Activated CD4-positive, CD25-positive, alpha-beta regulatory T cell (primary cell): ENCODE data around the gene MYO1D.
"Not testable (repeated sequence)": the region's sequence is repeated elsewhere in the genome, so short reads cannot be mapped to it uniquely, and the experiment has no call there.

Source experiments
- DNase-seq, 4 experiments: peaks; one replicate each; lab custom pipeline; 2025; lab: John Stamatoyannopoulos, UW

Gene MYO1D

DNA sequence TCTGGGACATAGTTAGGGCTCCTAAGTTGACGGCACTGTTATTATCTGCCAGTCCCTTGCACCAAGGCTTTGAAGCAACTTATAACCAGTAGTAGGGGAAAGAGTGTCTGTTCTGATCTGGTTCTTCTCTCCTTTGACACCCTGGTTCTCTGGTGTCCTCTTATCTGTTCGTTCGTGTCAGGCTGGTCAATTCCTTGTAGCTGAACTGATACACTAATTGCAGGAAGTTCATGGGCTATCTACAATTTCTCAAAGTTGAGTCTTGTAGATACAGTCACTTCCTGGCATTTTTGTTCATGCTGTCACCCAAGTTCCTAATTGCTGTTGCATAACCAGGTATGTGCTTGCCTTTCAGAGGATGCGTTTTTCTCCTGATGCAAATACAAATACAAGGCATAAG lies 17.3 kb upstream of the MYO1D start:
- DNase-seq, result no peak

DNA sequence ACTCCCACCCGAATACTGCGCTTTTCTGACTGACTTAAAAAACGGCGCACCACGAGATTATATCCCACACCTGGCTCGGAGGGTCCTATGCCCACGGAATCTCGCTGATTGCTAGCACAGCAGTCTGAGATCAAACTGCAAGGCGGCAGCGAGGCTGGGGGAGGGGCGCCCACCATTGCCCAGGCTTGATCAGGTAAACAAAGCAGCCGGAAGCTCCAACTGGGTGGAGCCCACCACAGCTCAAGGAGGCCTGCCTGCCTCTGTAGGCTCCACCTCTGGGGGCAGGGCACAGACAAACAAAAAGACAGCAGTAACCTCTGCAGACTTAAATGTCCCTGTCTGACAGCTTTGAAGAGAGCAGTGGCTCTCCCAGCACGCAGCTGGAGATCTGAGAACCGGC lies 10.5 kb upstream of the MYO1D start:
- not testable (repeated sequence) for DNase-seq

DNA sequence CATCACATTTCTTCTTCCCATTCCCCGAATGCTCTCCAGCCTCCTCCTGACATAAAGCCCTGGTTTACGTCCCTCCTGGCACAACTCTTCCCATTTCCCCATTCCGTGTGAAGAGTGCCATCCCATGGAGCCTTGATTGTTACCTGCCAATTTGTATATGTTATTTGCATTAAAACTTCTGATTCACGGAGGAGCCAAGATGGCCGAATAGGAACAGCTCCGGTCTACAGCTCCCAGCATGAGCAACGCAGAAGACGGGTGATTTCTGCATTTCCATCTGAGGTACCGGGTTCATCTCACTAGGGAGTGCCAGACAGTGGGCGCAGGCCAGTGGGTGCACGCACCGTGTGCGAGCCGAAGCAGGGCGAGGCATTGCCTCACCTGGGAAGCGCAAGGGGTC lies 10.0 kb upstream of the MYO1D start:
- DNase-seq, result not testable (repeated sequence)

DNA sequence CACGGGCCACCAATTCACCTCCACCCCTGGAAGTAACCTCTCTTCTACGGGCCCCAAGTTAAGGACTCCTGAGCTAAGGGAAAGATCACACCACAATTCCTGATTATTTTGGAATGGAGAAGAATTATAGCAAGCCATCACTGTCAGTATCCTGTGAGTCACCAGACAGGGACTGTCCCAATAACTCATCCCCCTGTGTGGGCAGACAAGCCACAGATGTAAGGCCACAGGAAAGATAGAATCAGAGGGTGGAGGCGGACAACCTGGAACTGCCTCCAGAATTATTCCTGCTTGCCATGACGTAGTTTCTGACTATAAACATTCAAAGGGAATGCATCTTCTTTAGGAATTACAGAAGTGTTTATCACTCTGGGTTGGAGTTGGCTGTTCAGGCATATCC lies 5.8 kb upstream of the MYO1D start:
- DNase-seq, result no peak

DNA sequence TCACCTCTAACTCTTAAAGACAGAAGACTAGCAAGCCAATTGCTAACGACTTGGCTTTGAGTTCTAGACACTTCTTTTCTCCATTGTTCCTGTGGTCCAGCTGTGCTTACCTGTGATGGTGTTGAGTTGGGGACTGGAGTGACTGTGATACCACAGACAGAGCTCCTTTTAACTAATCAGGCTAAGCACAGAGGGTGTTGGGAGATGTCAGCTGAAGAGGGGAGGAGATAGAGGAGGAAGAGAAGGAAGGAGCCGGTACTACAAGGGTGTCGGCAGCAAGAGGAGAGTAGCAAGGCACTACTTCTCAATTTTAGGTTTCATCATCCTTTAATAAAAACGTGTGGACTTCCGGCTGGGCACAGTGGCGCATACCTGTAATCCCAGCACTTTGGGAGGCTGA lies 5.1 kb upstream of the MYO1D start:
- DNase-seq, result no peak

DNA sequence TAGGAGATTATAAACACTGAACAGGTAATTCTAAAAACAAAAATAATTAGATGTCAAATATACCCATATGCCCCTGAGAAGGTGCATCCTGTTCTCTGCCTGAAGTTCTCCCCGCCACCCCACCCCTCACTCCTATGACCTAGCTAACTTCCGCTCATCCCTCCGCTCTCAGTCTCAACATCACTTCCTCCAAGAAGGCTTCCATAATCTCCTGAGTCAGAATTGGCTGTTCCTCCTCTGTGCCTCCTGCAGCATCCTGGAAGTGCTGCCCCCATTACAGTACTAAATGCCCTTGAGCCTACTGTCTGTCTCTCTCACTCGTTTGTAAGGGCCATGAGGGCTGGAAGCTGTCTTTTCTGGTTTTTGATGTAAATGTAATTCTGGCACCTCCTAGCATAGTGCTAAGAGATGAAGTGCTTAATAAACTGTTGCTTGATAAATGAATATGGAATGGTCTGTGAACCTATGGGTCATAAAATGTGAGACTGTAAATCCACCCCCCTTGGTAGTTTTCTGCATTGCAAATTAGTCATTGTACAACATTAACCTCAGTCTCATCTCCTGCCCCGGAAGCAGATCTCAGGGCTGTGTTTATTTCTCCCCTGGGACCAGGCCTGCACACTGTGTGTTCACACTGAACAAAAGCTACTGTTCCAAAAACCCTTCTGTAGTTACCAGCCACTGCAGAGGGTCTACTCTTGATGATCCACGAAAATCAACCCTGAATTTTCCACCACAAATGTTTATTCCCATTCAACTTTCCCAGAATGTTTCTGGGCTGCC lies 3.9 kb upstream of the MYO1D start:
- DNase-seq, result no peak

DNA sequence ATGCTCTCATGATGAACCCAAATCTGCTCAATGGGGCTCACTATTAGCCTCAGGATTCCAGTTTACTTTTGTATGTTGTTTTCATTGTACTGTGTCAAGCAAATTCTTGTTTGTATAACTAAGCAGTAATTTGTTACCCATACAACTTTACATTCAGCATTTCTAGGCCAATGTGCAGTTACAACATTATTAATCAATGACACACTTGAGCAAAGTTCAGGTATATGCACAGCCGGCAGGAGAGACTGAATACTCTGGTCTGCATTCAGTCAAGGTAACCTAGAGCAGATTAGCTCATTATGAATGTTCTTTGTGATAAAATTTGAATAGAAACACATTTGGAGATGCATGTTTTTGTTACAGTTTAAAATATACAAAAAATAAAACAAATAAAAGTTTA lies 2.2 kb upstream of the MYO1D start:
- DNase-seq, result no peak

DNA sequence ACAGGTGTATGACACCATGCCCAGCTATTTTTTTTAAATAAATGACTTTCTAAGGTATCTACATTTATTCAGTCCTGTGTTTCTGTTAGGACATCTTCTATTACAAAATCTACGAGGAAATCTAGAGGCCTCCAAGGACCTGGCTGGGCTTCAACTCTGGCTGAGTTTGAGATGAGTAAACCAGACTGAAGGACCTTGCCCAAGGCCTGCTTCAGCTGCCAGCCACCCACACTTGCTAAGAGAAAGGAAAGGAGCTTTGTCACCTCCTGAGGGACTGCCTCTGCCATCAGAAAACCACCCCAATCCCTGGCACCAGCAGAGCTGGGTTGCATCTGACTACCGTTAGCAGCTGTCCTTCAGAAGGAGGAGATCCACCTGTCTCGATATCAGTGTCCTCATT lies 1.3 kb upstream of the MYO1D start:
- DNase-seq, result no peak

DNA sequence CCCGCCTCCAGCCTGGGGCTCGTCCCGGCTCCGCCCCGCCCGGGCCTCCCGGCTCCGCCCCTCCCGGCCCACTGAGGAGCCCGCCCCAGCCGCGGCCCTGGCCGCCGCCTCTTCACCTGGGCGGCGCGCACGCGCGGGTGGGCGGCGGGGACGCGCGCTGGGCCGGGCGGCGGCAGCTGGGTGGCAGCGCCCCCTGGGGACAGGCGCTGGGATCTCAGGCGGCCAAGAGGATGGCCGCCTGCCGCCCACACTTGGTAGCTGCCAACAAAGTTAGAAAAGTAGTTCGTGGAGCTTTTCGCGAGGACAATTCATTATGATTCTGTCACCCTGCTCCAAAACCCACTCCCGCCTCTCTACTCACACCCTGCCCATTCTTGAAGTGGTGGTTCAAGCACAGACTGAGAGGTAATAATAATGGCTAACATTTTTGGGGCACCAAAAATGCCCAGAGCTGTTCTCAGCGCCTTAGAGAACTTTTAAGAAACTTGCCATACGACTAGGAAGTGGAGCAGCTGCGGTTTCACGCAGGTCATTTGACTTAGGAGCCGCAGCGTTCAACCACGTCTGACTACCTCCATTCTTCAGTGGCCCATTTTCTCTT lies 340 bp upstream of the MYO1D start:
- peak; percentile 78 to 93 (median 86) for DNase-seq

DNA sequence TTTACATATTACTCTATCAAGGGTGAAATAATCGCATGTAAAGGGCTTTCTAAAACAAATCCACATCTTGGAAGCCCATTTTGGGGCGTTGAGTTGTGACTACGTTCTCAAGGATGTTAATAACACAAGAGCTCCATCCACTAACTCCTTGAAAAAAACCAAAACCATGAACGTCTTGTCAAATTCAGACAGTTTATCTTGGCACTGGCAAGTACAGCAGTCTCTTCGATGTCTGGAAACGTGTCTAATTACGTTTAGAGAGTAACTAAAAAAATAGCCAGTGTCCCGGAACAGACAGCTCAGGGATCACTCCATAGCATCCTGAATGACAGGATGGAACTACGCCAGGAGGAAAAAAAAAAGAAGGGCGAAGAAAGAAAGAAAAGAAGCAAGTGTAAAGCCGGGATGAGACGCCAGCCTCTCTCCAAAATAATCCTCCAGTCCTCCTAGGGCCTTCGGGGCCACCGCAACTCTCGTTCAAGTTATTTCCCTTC lies 954 bp downstream of the MYO1D start:
- no peak for DNase-seq

DNA sequence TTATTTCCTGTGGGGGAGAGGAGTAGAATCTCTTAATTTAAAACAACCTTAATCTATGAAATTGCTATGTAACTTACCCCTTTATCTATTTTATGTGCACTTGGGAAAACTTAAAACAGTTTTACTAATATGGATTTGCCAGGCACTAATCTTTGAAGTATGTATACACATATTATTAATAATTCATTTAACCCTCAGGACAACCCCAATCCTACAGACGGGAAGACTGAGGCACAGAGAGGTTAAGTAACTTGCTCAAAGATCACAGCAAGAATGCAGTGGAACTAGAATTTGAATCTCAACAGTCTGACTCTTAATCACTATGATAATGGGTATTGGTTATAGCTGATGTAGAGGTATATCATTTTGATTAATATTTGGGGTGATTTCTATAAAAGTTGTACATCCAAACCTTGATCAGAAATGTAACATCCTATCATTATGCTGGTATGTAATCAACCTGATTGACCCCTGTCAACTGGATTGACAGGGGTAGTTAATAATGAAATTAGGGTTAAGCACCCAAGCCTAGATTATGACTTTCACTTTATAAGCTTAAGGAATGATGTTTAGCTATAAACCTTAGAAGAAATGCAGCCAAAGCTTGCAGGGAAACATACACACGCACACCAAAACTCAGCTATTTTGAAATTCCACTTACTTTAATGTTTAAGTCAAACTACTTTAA lies 1.6 kb downstream of the MYO1D start:
- no peak for DNase-seq

DNA sequence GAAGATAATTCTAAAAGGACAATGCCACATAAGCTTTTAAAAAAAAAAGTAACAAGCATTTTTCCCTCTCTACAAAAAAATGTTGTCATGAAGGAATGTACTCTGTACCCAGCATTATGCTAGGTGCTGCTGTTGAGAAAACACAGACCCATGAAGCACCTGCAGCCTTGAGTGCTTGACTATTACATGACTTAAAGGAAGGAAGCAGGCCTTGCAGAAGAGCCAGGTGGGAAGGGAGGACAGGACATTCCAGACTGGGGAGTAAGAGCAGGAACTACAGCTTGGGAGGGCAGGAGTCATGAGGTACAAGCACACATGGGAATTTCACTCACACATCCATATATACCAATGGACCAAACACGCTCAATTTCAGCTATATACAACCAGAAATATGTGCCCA lies 3.8 kb downstream of the MYO1D start:
- DNase-seq, result no peak

DNA sequence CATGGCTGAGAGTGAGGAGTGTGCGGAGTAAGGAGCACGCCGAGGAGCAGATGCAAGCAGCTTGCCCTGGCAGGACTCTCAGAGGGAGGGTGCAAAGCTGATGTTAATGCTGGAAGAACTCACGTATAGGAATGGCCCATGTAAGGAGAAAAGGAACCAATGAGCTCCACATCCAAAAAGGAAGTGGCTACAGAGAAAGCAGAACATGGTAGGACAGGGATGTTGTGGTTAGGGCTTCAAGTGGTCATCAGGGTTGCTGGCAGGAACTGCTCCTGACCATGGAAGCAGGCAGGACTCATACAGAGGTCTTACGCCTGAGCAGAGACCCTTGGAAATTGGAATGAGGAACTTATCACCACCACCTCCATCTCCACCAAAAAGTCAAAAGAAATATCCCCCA lies 5.2 kb downstream of the MYO1D start:
- no peak for DNase-seq

DNA sequence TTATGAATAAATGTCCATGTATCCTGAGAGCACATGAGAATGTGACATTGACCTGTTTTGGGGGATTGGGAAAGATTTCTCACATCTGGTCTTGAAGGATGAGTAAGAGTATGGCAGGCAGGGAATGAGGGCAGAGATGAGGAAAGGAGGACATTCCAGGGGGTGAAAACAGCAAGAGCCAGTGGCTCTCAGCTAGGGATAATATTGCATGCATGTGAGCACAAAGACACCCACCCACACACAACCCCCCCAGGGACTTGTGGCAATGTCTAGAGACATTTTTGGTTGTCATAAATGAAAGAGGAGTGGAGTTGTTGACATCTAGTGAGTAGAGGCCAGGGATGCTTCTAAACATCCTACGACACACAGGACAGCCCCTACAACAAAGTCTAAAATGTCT lies 6.0 kb downstream of the MYO1D start:
- DNase-seq, result no peak

DNA sequence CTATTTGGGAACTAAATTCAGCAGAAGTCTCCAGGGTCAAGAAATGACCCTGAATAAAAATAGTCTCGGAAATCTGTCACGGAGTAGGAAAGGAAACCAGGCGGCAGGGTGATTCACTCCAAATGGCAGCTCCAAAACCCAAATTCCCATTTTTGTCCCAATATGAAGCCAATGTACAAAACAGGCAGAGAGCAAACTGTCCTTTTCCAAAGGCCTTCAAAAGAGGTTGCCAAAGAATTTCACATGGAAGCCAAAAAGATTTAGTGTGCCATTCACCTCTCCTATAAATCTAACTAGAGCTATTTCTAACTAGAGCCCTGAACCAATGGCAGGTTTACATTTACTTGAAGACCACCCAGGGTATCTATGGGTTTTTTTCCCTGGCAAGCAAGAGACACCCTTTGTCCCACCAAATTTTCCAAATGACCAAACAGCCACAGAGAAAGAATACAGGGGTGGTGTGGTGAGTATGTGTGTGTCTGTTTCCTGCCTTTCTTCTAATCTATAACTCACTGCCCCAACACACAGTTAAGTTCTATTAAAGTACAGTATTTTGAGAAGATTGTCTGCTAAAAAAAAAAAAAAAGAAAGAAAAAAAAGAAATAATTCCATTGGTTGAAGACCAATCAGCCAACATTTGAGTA lies 6.8 kb downstream of the MYO1D start:
- DNase-seq, result no peak

DNA sequence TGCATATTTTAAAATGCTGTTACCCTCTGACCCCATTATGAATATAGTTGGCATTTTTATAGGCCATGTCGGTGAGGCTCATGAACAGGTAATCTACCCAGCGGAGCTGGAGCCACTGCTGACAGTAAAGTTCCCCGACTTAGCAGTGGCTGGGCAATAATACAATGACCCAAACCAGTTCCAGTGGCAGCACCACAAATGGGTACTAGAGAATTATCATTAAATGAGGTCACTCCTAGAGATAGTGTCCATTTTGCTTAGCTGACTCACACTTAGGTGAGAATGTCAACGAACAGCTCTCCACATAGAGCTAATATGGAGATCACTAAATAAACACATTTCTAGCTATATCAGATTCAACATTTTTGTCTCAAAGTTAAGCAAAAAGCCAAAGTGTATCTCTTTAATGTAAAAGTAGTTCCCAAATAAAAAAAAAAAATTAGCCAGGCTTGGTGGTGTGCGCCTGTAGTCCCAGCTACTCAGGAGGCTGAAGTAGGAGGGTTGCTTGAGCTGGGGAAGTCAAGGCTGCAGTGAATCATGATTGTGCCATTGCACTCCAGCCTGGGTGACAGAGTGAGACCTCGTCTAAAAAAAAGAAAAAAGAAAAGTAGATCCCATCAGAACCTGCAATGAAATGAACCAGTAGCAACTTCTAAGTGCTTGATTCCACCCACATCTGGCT lies 7.4 kb downstream of the MYO1D start:
- DNase-seq, result no peak

DNA sequence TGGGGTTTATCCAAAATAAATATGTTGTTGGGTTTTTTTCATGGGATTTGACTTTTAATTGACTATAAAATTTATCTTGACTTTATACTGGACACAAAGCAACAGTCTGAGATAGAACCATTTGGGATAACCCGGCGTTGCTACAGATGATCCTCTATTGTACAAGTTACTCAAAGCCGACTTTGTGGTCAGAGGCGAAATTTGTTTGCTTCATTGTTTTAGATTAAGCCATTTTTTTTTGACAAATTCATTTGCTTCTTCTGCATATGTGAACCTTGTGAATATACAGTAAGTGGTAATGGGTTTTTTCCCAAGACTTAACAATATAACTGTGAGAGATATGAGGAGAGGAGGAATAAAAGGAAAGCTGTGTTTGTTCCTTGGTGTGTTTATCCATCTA lies 11.8 kb downstream of the MYO1D start:
- DNase-seq, result no peak

DNA sequence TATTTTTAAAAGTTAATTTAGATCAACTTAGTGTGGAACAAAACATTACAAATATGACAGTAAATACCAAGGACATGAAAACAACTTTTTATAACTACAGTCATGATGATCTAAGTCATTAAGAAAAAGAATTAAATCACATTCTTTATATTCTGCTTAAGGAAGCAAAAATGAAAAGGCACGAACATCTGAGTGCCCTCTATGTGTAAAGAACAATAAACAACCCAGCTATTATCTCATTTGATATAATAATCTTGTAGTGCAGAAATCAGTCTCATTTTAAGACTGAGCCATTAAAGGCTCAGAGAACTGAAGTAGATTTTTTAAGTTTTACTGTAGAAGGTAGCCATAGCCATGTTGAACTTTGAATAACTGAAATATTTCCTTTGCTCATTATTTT lies 13.4 kb downstream of the MYO1D start:
- DNase-seq, result no peak

DNA sequence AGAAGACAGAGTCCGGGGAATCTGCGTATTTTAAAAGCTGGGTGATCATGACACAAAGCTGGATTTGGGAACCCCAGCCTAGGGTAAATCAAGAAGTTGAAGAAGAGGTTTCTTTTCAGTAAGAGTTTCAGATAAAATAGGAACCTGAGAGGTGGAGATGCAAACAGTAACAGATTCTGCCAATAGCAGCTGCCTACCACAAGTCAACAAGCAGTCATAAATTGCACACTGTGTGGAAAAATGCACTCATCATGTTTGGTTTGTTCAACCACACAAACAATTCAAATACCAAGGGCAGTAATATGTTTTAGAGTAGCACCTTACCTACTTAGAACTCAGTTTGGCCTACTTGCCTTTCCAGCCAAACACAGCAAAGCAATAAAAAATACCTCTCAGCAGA lies 14.0 kb downstream of the MYO1D start:
- no peak for DNase-seq

DNA sequence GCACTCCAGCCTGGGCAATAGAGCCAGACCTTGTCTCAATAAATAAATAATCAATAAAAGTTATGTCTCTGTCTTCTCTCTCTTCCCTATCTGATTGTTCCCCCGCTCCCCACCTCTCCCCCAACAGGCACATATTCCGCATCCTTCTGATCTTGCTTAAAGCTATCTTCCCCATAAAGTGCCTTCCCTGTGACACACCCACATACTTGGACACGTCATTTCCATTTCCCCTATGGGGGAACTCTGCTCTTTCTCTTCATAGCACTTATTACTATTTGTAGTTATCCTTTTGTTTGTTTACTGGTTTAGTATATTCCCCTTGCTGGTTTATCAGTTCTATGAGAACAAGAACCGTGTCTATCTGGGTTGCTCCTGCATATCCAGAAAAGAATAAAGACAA lies 14.9 kb downstream of the MYO1D start:
- DNase-seq, result no peak

DNA sequence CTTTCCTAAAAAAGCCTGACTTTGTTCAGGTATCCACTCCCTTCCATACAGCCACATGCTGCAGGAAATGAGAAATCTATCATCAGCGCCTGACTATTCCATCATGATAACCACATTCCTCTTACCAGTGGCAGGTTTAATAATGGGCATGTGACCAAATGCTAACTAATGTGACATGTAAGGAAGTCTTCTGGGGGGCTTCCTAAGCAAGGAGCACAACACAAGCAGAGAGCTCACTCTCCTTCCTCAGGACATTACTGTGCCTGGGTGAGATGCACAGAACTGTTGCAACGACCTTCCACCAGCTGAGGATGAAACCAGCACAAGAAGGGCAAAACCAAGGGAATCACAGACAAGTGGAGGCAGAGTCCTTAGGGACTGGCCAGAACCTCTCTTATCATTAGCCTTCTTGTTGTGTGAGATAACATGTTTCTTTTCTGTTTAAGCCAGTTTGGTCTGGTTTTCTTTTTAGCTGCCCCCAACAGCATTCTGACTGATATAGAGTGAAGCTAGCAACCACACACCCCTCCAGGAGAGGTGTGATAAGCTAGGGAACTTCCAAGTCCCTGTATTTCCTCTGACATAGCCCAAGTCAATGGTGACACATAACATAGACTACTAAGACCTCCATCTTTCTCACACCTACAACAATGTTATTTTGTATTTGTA lies 16.9 kb downstream of the MYO1D start:
- DNase-seq, result no peak

DNA sequence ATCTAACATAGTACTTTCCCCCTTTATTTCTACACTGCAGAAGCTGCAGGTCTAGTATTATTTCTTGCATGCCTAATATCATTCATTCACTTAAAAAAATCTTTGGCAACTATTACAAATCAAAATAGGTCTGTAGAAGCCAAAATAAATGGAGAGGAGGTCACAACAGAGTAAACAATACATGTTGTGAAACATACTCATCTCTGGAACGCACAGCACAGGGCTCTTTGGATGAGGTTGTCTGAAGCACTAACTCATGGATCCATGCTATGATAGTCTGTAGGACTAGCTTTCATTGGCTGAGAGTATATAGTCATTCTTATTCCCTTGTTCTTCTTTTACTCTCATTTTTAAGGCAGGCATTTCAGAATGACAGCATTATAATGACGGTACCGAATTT lies 21.3 kb downstream of the MYO1D start:
- DNase-seq, result no peak
